Coronary artery (tissue), 2 donors: ENCODE data around the gene OR10A6.

Experiments used
- DNase-seq: peaks from one replicate; pipeline ENCODE4 v3.0.0-alpha.2; 2017; ENCODE audit warnings: low spot score
- H3K27ac ChIP-seq, 2 donors: fragments of 200-600 bp; sonication (generic); one replicate each; pipeline ENCODE4 v1.5.1; 2016 to 2019
- H3K4me3 ChIP-seq: fragments of 200-600 bp; sonication (generic); 2 replicates; pipeline ENCODE4 v1.5.1; 2016; ENCODE audit warnings: mild to moderate bottlenecking, moderate library complexity
- CTCF ChIP-seq: fragments of 200-600 bp; sonication (generic); IDR thresholded peaks from one replicate; pipeline ENCODE4 v1.5.1; 2019; ENCODE audit warnings: antibody characterized with exemption

OR10A6 gene

GRCh38 chr11:7889985-7890384 lies 41.1 kb downstream of the OR10A6 start:
- DNase-seq, result no peak
- Histone ChIP-seq H3K4me3 (no peak overlapping the region), H3K27ac (no peak overlapping the region)
- no peak for TF ChIP-seq CTCF

- H3K27ac ChIP-seq, result no peak overlapping the region
- no peak overlapping the region for H3K4me3 ChIP-seq
- TF ChIP-seq CTCF, result no peak
- no peak for DNase-seq
Measured at GRCh38 chr11:7882860-7883259, 48.2 kb downstream of the OR10A6 start.
